GM19240 (cell line): ENCODE results near the gene SMCO1.
"Not testable (repeated sequence)": the region's sequence is repeated elsewhere in the genome, so short reads cannot be mapped to it uniquely, and the experiment has no call there.

ENCODE experiments used
- DNase-seq: peaks from one replicate; pipeline ENCODE4 v3.0.0; 2011; ENCODE audit warnings: low spot score; ENCODE audit not compliant: insufficient read length

Gene SMCO1, protein sequence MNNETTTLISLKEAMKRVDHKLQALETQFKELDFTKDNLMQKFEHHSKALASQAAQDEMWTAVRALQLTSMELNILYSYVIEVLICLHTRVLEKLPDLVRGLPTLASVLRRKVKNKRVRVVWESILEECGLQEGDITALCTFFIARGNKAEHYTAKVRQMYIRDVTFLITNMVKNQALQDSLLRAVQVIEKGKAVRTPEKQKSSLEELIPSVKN

DNA sequence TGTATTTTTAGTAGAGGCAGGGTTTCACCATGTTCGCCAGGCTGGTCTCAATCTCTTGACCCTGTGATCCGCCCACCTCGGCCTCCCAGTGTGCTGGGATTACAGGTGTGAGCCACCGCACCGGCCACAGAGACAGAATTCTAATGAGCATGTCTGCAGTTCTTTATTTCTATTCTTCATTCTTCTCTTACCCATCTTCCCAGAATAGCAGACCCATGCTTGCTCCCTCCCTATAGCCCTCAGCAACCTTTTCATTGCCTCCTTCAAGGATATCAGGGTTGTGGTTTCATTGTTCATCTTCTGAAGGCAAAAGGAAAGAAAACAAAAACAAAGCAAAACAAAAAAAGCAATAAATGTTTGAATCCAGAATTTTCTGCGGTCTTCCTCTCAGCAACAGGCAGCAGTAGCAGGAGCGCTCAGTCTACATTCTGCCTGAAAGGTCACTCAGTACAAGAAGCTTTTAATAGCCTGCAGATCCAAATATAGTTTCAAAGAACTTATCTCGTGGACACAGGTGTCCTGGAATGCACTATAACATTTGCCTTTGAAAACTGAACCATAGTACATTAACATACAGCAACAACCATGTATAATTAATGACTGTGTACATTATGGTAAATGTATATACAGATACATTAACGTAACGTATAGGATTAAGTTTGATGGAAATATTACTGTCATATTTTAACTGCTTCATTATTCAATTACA lies at the start of gene SMCO1:
Gene SMCO1 (minus strand): TSS at position 434 of the 709 bp plus-strand sequence. CDS start 137 bp downstream, at position 297.
- DNase-seq, result no peak

DNA sequence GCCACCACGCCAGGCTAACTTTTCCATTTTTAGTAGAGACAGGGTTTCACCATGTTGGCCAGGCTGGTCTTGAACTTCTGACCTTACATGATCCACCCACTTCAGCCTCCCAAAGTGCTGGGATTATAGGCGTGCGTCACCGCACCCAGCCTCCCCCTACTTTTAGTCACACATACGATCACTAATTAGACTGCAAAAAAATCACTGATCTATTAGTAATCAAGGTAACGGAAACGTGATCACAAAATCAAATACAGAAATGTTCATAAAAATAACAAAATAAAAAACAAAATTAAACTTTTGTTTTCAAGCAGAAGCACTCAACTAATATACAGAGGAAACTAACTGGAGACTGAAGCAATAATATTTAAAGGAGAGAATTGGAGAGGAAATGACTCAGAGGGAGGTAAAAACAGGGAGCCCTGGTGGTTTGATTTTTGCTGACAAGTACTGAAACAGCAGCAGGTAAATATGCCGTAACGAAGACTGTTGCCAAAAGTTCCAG lies 48.6 kb upstream of the SMCO1 start:
- no peak for DNase-seq

DNA sequence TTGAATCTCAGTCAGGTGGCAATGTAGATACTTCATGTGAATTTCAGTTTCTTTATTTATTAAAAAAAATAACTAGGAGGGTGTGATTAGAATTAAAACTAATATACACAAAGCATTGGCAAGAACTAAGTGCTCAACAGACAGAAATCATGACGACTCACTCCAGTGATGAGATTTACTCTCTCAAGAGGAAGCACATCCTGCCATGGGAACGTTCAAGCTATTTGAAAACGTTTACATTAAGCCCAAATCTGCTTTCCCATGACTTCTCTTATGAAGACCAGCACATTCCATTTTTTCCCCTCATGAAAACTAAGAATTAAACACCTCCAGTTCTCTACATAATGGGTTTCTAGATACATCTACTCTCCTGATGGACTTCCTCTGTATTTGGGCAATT lies 44.7 kb upstream of the SMCO1 start:
- no peak for DNase-seq

DNA sequence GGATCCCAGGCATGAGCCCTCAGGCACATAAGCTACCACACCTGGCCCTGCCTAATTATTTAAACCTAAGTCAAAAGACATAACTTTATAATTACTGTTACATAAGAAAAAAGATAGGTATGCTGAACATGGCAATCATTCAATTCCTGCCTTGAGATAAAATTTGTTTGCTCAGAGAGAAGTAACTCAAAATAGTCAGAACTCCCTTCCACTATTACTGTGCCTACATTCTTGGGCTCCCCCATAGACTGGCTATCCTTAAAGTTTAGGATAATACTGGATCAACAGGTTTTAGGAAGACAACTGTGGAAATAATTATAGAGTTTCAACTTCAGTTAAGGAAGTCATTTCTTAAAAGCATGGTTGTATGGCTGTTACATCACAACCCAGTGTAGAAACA lies 43.3 kb upstream of the SMCO1 start:
- no peak for DNase-seq

DNA sequence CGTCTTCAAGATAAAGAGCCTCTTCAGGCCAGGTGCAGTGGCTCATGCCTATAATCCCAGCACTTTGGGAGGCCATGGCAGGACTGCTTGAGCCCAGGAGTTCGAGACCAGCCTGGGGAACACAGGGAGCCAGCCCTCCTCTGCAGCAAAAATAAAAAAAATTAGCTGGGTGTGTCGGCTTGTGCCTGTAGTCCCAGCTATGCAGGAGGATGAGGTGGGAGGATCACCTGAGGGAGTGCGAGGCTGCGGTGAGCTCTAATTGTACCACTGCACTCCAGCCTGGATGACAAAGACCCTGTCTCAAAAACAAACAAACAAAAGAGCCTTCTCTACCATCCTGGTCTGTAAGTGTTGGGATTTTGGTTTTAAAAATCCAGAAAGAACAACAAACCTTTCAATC lies 42.1 kb upstream of the SMCO1 start:
- DNase-seq, result no peak

DNA sequence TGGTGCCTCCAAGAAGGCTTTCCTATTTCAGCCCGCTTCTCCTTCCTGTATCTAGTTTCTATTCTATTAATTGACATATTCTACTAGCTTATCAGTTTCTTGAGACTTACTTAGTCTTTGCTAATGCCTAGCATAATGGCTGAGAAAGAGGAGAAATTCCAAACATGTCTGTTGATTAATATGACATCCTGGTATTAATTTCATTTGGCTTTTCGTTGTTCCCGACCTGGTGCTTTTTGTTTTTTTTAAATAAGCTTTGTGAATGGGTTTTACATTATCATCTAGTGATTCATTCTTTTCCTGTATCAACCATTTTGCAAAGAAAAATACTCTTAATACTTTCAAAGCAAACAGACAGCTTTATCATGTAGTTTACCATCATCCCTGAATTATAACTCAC lies 40.1 kb upstream of the SMCO1 start:
- no peak for DNase-seq

GRCh38 chr3:196554205-196554604 lies 39.1 kb upstream of the SMCO1 start:
- DNase-seq, result no peak

- DNase-seq, result no peak
Measured at GRCh38 chr3:196553551-196553950, 38.4 kb upstream of the SMCO1 start.

GRCh38 chr3:196552253-196552652 lies 37.1 kb upstream of the SMCO1 start:
- DNase-seq, result no peak

GRCh38 chr3:196550172-196550571 lies 35.0 kb upstream of the SMCO1 start:
- DNase-seq, result not testable (repeated sequence)

DNA sequence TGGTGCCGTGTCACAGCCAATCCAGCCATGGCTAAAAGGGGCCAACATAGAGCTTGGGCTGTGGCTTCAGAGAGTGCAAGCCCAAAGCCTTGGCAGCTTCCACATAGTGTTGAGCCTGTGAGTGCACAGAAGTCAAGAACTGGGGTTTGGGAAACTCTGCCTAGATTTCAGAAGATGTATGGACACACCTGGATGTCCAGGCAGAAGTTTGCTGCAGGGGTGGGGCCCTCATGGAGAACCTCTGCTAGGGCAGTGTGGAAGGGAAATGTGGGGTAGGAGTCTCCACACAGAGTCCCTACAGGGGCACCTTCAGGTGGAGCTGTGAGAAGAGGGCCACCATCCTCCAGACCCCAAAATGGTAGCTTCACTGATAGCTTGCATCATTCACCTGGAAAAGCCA lies 34.2 kb upstream of the SMCO1 start:
- not testable (repeated sequence) for DNase-seq

GRCh38 chr3:196547067-196547466 lies 31.9 kb upstream of the SMCO1 start:
- no peak for DNase-seq

- DNase-seq, result no peak
Measured at GRCh38 chr3:196546537-196546936, 31.4 kb upstream of the SMCO1 start.

DNA sequence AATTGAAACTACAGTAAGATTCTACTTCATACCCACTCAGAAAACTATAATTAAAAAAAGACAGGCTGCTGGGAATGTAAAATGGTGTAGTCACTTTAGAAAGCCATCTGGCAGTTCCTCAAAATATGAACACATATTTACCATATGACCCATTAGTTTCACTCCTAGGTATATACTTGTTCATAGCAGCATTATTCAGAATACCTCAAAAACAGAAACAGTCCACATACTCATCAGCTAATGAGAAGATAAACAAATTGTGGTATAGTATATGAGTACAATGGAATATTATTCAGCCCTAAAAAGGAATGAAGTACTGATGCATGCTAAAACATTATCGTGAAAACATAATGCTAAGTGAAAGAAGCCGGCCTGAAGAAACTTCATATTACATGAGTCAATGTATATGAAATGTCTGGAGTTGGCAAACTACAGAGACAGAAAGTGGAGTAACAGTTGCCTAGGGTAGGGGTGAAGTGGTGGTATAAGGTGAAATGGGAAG lies 29.4 kb upstream of the SMCO1 start:
- no peak for DNase-seq

- no peak for DNase-seq
Measured at GRCh38 chr3:196541684-196542445, 26.7 kb upstream of the SMCO1 start.

GRCh38 chr3:196537319-196537984 lies 22.3 kb upstream of the SMCO1 start:
- peak; percentile 26 for DNase-seq

GRCh38 chr3:196533260-196533681 lies 18.1 kb upstream of the SMCO1 start:
- DNase-seq, result no peak

DNA sequence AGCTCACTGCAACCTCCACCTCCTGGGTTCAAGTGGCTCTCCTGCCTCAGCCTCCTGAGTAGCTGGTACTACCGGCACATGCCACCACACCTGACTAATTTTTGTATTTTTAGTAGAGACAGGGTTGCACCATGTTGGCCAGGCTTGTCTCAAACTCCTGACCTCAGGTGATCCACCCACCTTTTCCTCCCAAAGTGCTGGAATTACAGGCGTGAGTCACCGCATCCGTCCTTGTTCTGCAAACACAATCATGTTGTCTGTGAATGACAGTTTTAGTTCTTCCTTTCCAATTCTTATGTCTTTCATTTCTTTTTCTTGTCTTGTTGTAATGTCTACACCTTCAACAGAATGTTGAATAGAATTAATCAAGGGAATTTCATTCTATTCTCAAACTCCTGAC lies 16.3 kb upstream of the SMCO1 start:
- no peak for DNase-seq

- peak; percentile 88 for DNase-seq
Measured at GRCh38 chr3:196528639-196529233, 13.6 kb upstream of the SMCO1 start.

DNA sequence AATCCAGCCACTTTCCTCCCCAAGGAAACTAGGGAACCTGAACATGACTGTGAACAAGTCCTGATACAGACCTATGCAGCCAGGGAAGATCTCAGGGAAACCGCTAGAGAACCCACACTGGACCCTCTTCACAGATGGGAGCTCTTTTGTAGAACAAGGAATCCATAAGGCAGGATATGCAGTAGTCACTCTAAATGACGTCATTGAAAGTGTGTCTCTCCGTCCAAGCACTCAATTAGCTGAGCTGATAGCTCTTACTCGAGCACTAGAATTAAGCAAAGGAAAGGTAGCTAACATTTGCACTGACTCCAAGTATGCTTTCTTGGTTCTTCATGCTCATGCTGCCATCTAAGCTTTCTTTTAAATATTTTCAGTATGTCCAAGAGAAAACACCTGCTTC lies 10.0 kb upstream of the SMCO1 start:
- DNase-seq, result no peak

- no peak for DNase-seq
Measured at GRCh38 chr3:196524527-196524926, 9.4 kb upstream of the SMCO1 start.
